Measurements from ENCODE around the gene ETV6. TPM values are rescaled to one million over a fixed set of nuclear protein-coding genes. Genes with fewer than 3 reads are reported as not detected.

The ETV6 gene
- total RNA-seq, 6 donors from 2014 or later = 22.2 to 93.2 (median 37.5) TPM

DNA sequence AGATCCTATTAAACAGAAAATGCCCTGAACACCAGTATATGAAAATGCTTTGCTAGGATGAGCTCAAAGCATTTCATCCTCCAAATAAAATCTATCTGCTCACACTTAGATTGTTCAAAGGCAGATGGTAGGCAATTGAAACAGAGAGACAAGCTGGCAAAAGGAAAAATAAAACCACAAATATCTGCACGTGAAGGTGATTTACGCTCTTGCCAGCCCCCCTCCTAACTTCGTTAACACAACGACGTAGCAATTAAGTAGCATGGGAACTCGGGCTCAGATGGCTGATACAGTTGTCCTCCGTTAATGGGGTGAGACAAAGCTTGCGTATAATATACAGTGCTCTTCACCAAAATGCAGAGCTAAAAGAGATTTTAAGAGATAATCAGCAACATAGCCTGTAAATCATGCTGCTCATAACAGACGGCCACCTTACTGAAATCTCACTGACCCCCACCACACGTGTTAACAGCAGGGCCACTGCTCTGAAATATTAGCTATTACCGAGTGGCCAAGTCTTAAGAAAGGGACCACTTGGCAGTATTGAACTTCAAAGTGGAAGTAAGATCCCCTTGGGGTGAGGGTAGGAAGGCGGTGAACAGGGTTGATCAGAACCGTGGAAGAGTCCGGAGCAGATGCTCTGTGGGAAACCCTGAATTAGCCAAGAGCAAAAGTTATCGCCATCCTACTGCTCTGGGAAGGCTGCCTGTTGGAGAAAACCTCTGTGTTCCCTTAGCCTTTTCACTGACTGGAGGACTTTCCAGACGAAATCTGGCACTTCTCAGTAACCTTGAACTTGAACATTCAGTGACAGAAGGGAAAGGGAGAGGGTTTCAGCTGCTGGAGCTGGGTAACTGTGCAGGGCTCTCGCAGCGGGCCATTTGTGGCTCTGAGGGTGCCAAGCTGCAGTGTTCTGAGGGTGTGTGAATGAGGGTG lies 23.1 kb downstream of the ETV6 start:
- Histone ChIP-seq H3K9me3 (no peaks in the 10 kb centered on the region), H3K4me3 (no peak overlapping the region), H3K36me3 (no peaks in the 10 kb centered on the region), H3K27me3 (no peaks in the 10 kb centered on the region), H3K27ac (peak overlapping the region in 3 of 4 donors; percentile 10 to 74 (median 31)), H3K4me1 (peaks cover 43 to 72% (median 48%) of the 10 kb centered on the region in 4 donors)
- peak in 1 of 2 donors; percentile 3 for DNase-seq
- TF ChIP-seq POLR2A (IDR thresholded peaks at IDR 0.05) = no peak
- no peak for TF ChIP-seq EP300 (IDR thresholded peaks at IDR 0.05)
- TF ChIP-seq, protein P1, sequence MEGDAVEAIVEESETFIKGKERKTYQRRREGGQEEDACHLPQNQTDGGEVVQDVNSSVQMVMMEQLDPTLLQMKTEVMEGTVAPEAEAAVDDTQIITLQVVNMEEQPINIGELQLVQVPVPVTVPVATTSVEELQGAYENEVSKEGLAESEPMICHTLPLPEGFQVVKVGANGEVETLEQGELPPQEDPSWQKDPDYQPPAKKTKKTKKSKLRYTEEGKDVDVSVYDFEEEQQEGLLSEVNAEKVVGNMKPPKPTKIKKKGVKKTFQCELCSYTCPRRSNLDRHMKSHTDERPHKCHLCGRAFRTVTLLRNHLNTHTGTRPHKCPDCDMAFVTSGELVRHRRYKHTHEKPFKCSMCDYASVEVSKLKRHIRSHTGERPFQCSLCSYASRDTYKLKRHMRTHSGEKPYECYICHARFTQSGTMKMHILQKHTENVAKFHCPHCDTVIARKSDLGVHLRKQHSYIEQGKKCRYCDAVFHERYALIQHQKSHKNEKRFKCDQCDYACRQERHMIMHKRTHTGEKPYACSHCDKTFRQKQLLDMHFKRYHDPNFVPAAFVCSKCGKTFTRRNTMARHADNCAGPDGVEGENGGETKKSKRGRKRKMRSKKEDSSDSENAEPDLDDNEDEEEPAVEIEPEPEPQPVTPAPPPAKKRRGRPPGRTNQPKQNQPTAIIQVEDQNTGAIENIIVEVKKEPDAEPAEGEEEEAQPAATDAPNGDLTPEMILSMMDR (IDR thresholded peaks at IDR 0.05) = no peak
- no peak for TF ChIP-seq POLR2AphosphoS5 (IDR thresholded peaks at IDR 0.05)
- WGBS, 2 donors = 65 to 67% methylated on average over 18 of the region's 18 CpGs
- peak in 1 of 2 donors; percentile 37 for ATAC-seq (ENCODE audit: low FRiP score in 2 of 2)

DNA sequence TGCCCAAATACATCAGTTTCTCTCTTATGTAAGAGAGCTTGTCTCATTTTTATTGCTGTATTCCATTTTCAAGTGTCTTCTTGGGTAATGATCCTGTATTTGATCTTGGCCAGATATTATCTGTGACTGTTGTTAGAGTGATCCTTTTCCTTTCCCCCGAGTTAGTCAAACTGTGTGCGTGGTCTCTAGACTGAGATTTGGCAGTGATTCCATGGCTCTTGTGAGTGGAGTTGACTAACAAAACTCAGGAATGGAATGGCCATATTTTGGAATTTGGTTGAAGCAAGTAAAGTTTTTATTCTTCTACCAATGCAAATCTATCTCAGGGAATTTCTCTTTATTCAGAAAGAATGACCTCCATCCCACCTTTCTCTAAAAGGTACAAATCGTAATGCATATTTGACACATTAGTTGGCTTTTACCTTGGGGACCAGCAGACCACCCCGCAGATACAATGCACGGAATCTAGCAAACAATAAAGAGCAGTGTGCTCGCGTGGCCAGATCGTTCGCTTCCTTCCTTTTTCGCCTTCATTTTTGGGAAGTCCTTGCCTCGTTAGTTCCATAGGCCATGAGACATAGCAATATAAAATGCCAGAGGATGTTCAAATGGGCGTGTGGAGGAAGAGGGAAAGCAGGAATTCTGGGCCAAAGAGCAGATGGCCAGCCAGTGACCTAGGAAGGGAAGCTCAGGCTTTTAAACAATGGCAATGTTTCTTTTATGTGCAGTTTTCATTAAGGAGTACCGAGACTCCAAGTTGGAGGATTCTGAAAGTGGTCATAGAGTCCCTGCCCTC lies 24.4 kb downstream of the ETV6 start:
- 46 to 52% methylated on average over 13 of the region's 13 CpGs for WGBS, 2 donors
- Histone ChIP-seq H3K27me3 (no peaks in the 10 kb centered on the region), H3K4me1 (peaks cover 35 to 65% (median 39%) of the 10 kb centered on the region in 4 donors), H3K27ac (peak overlapping the region in 3 of 4 donors; percentile 25 to 74 (median 42)), H3K36me3 (peaks cover 0 to 5% (median 0%) of the 10 kb centered on the region in 4 donors), H3K4me3 (no peak overlapping the region), H3K9me3 (no peaks in the 10 kb centered on the region)
- DNase-seq = no peak
- ATAC-seq (ENCODE audit: low FRiP score in 2 of 2) = peak in 1 of 2 donors; percentile 38
- TF ChIP-seq, protein P1 (IDR thresholded peaks at IDR 0.05) = no peak
- peak in 1 of 2 donors; percentile 36 for TF ChIP-seq POLR2AphosphoS5 (IDR thresholded peaks at IDR 0.05)

DNA sequence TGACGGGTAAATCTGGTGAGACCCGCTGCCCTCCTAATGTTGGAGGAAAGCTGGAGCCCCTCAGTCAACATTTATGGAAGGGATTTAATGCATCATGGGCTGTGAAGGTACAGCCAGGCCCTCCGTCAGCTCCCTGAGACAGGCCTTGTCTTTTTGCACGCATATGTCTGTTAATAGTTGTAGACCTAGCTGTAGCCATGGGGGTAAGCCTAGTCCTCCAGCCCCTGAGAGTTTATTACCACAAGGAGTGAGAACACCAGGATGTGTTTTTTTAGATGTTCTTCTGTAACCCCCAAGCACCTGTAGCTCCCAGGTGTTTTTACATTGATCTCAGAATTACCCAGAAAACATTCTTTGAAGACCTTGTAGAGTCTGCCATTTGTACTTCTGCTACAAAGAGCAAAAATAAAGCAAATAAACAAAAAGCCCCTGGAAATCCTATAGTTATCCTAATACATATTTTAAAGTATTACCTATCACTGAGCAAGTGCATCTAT lies 25.5 kb downstream of the ETV6 start:
- Histone ChIP-seq H3K27me3 (no peaks in the 10 kb centered on the region), H3K4me3 (no peak overlapping the region), H3K36me3 (peaks cover 0 to 5% (median 0%) of the 10 kb centered on the region in 4 donors), H3K9me3 (no peaks in the 10 kb centered on the region), H3K27ac (peak overlapping the region in 3 of 4 donors; percentile 42 to 74 (median 50)), H3K4me1 (peaks cover 28 to 56% (median 33%) of the 10 kb centered on the region in 4 donors)
- TF ChIP-seq POLR2A (IDR thresholded peaks at IDR 0.05) (no peak), POLR2AphosphoS5 (IDR thresholded peaks at IDR 0.05) (no peak), EP300 (IDR thresholded peaks at IDR 0.05) (no peak)
- TF ChIP-seq, protein P1 (IDR thresholded peaks at IDR 0.05) = no peak
- no peak for ATAC-seq (ENCODE audit: low FRiP score in 2 of 2)
- 87 to 100% methylated on average over 4 of the region's 4 CpGs for WGBS, 2 donors
- DNase-seq = no peak

DNA sequence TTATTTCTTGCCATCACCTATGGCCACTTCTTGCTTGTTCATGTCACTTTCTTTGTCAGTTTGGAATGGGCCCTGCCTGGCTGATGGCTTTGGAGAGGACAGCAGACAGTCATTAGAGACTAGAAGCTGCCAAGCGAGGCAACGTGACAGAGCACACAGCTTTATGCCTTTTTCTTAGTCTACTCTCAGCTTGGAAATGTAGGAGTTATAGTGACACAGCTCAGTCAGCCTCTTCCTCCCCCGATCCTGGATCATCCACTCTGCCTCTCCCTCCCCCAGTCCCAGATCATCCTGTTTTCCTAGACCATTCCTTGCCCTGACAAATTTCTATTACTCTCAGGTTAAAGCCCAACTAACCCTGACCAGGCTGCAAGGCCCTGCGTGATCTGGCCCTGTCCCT lies 26.6 kb downstream of the ETV6 start:
- peaks cover 0 to 5% (median 0%) of the 10 kb centered on the region in 4 donors for H3K36me3 ChIP-seq
- ATAC-seq (ENCODE audit: low FRiP score in 2 of 2) (no peak), DNase-seq (no peak)
- H3K4me1 ChIP-seq = peaks cover 27 to 56% (median 33%) of the 10 kb centered on the region in 4 donors
- no peak overlapping the region for H3K27ac ChIP-seq
- TF ChIP-seq POLR2AphosphoS5 (IDR thresholded peaks at IDR 0.05) = no peak
- TF ChIP-seq EP300 (IDR thresholded peaks at IDR 0.05) = no peak
- TF ChIP-seq, protein P1 (IDR thresholded peaks at IDR 0.05) = no peak
- no peak for TF ChIP-seq POLR2A (IDR thresholded peaks at IDR 0.05)
- H3K9me3 ChIP-seq = no peaks in the 10 kb centered on the region
- WGBS, 2 donors = 86 to 89% methylated on average over 4 of the region's 4 CpGs
- no peaks in the 10 kb centered on the region for H3K27me3 ChIP-seq
- H3K4me3 ChIP-seq = no peak overlapping the region

Data from upper lobe of left lung (tissue), 6 donors.